OCI-LY7 (cell line): ENCODE results near the gene R3HDM4.

Experiments used
- EZH2phosphoT487 ChIP-seq: fragments of 200-600 bp; sonication (generic); IDR thresholded peaks from 2 replicates; pipeline ENCODE4 v1.6.1; 2018; ENCODE audit warnings: low read depth, borderline replicate concordance, mild to moderate bottlenecking, mixed run types, antibody characterized with exemption, low read length, moderate library complexity, mixed read lengths
- TF ChIP-seq, protein P1 (sequence below): fragments of 200-600 bp; sonication (generic); conservative IDR thresholded peaks from 2 replicates; pipeline ENCODE4 v1.5.1; 2014; ENCODE audit warnings: mild to moderate bottlenecking, antibody characterized with exemption, low read length, moderate library complexity, mixed read lengths

DNA sequence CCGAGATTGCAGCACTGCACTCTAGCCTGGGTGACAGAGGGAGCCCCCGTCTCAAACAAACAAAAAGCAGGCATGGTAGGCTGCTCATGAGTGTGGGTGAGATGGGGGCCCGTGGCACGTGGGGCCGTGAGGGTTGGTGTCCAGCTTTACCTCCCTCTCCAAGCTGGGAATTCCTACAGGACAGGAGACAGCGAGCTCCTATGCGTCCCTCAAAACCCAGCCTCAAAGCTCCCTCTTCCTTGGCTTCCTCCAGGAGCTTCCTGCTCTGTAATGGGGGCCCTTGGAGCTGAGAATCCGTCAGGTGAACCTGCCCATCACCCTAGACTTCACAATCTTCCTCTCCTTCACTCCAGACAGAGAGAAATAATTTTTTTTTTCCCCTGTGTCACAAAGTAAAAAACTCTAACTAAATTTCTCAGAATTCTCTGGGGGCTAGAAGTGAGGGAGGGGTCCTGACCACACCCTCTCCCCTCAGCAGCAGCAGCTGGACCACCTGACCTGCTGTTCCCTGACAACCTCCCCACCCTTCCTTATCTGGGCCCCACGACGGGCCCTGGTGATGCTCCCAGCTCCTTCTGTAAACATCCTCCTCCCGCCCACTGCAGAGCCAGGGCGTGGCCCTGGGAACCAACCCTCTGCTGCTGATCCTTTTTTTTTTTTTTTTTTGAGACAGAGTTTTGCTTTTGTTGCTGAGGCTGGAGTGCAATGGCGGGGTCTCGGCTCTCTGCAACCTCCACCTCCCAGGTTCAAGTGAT lies 49.0 kb upstream of the R3HDM4 start:
- TF ChIP-seq EZH2phosphoT487 = no peak
- TF ChIP-seq, protein P1, sequence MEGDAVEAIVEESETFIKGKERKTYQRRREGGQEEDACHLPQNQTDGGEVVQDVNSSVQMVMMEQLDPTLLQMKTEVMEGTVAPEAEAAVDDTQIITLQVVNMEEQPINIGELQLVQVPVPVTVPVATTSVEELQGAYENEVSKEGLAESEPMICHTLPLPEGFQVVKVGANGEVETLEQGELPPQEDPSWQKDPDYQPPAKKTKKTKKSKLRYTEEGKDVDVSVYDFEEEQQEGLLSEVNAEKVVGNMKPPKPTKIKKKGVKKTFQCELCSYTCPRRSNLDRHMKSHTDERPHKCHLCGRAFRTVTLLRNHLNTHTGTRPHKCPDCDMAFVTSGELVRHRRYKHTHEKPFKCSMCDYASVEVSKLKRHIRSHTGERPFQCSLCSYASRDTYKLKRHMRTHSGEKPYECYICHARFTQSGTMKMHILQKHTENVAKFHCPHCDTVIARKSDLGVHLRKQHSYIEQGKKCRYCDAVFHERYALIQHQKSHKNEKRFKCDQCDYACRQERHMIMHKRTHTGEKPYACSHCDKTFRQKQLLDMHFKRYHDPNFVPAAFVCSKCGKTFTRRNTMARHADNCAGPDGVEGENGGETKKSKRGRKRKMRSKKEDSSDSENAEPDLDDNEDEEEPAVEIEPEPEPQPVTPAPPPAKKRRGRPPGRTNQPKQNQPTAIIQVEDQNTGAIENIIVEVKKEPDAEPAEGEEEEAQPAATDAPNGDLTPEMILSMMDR = no peak
